Left colon (tissue), 2 donors: ENCODE measurements around the gene SERPIND1. TPM values are rescaled to one million over a fixed set of nuclear protein-coding genes. Genes with fewer than 3 reads are reported as not detected.

Experiments used
- ATAC-seq: fragments of 200-7000 bp; cut with Tn5 transposase; one replicate; pipeline ENCODE4 v1.9.1; 2020; ENCODE audit warnings: mild to moderate bottlenecking, moderate library complexity
- DNase-seq, 2 donors: peaks; one replicate each; pipeline ENCODE4 v3.0.0-alpha.2; 2020
- intact Hi-C, 2 donors: fragments of 100-400 bp; cut with DNase I in 1 of 2; cut with micrococcal nuclease in 1 of 2; formaldehyde crosslinking; loops; one replicate each; pipeline versions ENCODE4 v1.11.2 to v1.14.0; 2022; cut with DNase I, micrococcal nuclease
- total RNA-seq, 2 donors: library from RNA; stranded (reverse); fragmentation: NEBNext Ultra II Directional; extraction: Animal tissue kit (Norgen Biotek cat#: 25700); gene quantifications; one replicate each; pipeline ENCODE4 v1.2.1, GENCODE V29; 2021
- donor health status: DM: no; HTN: no; CAD: no.
- donor health status: DM: yes; HTN: yes; CAD: no.

Gene SERPIND1
- total RNA-seq, 2 donors from 2014 or later, result not detected

DNA sequence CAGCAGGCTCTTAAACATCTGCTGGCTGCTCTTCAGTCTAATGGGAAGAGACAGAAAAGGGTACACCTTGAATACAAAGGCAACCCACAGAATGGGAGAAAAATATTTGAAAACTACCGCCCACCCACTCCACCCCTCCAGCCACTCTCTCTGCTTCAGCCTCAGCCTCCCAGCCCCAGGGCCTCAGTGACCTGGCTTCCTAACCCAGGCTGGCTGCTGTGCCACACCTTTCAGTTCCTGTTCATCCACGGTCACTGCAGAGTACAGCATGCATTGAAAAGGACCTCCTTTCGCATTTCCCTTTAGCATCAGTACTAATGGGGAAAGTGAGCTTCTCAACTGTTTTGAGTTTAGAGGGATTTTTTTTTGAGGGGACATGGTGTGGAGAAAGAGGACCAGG lies 28.8 kb upstream of the SERPIND1 start:
- intact Hi-C loops, result no loop called here

DNA sequence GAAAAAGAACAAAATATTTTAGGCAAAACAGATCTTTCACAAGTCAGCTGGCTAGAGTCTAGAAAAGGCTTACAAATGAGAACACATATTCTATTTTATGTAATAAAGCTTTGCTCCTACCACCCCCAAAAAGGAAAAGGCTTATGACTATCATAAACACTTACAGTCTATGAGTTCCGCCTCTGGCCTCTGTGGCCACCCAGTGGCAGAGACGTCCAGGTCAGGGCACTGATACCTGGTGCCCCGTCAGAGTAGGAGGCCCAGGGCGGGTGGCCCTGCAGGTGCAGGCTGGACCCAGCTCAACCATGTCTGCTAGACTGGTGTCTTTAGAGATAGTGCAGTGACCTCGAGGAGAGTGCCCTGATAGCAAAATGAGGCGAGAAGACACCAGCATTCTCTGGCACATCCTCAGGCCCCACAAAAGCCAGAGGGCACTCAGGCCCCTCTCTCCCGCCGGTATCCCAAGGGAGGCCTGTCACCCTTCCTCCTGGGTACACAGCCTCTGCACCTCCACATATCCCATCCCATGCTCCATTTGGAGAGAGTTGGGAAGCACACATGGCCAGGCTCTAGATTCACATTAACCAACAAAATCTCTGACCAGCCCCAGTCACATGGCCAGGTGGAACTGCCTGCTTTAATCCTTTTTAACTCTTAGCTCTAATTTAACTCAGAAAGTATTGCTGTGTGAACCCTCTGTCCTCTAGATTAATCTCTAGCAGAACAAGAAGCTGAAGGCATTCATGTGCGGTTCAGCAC lies 27.3 kb upstream of the SERPIND1 start:
- DNase-seq (no peak), ATAC-seq (no peak)
- intact Hi-C loops, result no loop called here

More for the DNA sequence above, 28.8 kb upstream of the SERPIND1 start:
- DNase-seq, result no peak
- no peak for ATAC-seq

GRCh38 chr22:20747223-20747622 lies 26.7 kb upstream of the SERPIND1 start:
- ATAC-seq, result no peak
- intact Hi-C loops, result no loop called here
- DNase-seq, result no peak

GRCh38 chr22:20748082-20748481 lies 25.8 kb upstream of the SERPIND1 start:
- DNase-seq (no peak), ATAC-seq (no peak)
- intact Hi-C loops, result no loop called here

DNA sequence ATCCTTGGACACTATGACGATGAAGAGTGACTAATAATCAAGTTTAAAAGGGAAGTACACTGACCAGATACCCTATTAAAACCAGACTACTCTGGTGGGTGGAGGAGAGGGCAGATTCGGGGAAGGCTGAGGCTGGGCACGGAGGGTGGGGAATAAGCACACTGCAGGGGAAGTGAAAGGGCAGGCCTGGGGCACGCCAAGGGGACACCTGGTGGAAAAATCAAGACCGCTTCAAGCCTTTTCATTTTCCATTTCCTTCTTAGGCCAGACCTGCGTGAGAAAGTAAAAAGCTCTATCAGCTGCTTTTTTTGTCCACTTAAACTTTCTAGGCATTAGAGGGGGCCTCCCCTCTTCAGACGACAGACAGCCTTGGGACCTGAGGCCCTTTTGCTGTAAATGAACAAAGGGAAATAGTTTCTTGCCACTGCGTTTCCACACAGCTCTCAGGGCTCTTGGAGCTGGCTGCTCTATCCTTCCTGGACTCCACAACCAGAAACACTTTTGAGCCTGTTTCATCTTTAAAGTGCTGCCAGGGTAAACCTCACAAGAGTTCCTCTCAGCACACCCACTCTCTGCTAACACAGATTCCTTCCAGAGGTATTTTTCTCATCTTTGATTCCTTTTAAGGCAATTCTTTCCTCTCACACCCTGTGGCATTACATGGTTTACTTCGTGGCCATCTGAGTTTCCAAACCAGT lies 25.0 kb upstream of the SERPIND1 start:
- DNase-seq (no peak), ATAC-seq (no peak)
- intact Hi-C loops, result no loop called here

DNA sequence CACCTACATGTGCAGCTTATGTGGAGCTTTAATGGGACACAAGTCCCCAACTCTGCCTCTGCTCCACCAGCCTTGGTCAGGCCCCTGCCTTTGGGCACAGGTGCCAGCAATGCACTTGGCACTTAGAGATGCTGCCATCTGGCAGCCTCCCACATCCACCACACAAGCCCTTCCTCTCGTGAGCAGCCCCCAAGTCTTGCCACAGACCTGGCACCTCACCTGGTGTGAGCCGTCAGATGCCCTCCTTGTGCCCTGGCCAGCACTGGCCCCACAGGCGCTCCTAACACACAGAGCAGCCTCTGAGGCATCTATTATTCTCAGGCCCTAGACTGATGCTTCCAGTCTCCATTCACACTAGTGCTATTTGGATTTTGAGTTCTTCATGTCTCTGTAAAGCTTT lies 24.5 kb upstream of the SERPIND1 start:
- no peak for ATAC-seq
- DNase-seq, result no peak
- intact Hi-C loops, result no loop called here

GRCh38 chr22:20750461-20751184 lies 23.3 kb upstream of the SERPIND1 start:
- intact Hi-C loops, result no loop called here
- ATAC-seq (peak; percentile 76), DNase-seq (peak; percentile 52 to 56)

GRCh38 chr22:20751185-20751851 lies 22.6 kb upstream of the SERPIND1 start:
- intact Hi-C loops, result no loop called here
- no peak for ATAC-seq
- DNase-seq, result no peak

- ATAC-seq (no peak), DNase-seq (no peak)
Observed at GRCh38 chr22:20752104-20752741, 21.7 kb upstream of the SERPIND1 start.

DNA sequence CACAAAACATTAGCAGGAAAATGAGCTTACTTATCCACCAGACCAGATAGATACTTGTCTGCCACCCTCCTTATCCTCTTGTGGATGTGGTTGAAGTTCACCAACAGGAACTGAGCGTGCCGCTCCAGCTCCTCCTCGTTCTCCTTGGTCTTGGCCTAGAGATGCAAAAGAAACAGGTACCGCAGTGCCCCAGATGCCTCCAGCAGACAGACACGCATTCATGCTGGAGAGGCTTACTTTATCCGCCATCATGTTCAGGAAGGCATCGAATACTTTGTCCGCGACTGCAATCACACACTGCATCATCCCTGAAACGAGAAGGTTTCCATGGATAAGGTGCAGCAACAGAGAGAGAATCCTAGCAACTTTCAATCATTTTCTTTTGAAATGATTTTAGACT lies 21.0 kb upstream of the SERPIND1 start:
- DNase-seq, result no peak
- ATAC-seq, result no peak
- intact Hi-C loops, result no loop called here

More at GRCh38 chr22:20752104-20752741, 21.7 kb upstream of the SERPIND1 start:
- intact Hi-C loops, result no loop called here

DNA sequence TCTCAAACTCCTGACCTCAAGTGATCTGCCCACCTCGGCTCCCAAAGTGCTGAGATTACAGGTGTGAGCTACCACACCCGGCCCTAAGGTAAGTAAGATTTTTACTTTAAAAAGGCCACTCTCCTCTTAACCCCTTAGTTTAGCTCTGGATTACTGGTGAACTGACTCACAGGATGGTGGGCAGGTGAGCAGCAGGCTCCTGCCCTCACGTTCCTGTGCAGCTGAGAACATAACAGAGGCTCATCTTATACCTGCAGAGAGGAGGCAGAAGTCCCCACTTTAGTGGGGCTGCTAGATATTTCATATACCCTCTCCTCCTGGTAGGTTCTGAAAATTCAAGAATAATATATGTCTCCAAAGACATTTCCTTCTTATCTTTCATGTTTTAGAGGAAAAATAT lies 17.1 kb upstream of the SERPIND1 start:
- intact Hi-C loops, result no loop called here
- no peak for DNase-seq
- ATAC-seq, result no peak

DNA sequence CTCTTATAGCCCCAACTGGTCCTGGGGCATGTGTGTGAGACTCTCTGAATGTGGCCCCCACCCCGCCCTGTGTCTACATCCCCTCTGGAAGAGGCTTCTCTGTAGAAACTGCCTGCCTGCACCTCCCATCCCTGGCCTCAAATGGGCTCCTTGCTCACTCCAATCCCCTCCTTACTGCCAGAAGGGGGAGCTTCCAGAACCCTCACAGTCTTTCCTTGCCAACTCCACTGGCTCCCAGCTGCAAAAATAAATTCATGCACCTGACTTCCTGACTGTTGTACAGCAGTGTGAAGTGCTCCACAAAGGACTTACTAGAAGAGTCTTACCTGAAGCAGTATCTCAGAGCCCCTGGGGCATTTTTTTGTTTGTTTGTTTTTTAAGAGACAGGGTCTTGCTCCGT lies 15.2 kb upstream of the SERPIND1 start:
- ATAC-seq (no peak), DNase-seq (no peak)
- intact Hi-C loops, result no loop called here

GRCh38 chr22:20760084-20760483 lies 13.8 kb upstream of the SERPIND1 start:
- DNase-seq (no peak), ATAC-seq (no peak)
- intact Hi-C loops, result no loop called here

DNA sequence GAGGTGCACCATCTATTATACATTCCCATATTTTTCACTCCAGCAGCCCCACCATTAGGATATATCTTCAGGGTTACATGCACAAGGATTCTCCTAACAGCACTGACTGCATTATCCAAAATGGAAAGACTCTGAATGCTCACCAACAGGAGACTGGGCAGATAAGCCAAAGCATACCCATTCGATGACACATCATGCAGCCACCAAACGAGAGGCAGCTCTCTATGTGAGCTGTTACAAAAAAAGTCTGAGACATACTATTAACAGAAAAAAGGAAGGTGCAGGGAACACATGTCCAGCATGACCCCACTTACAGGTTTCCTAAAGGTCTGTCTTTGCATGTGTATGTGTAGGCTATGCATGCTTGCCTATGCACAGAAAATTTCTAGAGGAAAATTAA lies 12.4 kb upstream of the SERPIND1 start:
- ATAC-seq (no peak), DNase-seq (no peak)
- intact Hi-C loops, result no loop called here

- DNase-seq, result no peak
Observed at GRCh38 chr22:20762233-20762796, 11.6 kb upstream of the SERPIND1 start.

GRCh38 chr22:20763630-20764470 lies 10.1 kb upstream of the SERPIND1 start:
- intact Hi-C loops, result no loop called here
- DNase-seq (no peak), ATAC-seq (no peak)

More at GRCh38 chr22:20762233-20762796, 11.6 kb upstream of the SERPIND1 start:
- ATAC-seq, result no peak
- intact Hi-C loops, result no loop called here

- intact Hi-C loops, result no loop called here
- DNase-seq, result no peak
- ATAC-seq, result no peak
Observed at GRCh38 chr22:20764471-20764720, 9.5 kb upstream of the SERPIND1 start.

- intact Hi-C loops, result no loop called here
- DNase-seq (no peak), ATAC-seq (no peak)
Observed at GRCh38 chr22:20764729-20765128, 9.2 kb upstream of the SERPIND1 start.
